IMR-90 (cell line): ENCODE data around the gene LCA5.
"Not testable (repeated sequence)": the region's sequence is repeated elsewhere in the genome, so short reads cannot be mapped to it uniquely, and the experiment has no call there.

Experiments used
- BHLHE40 ChIP-seq: fragments of 150-350 bp; IDR thresholded peaks from 2 replicates; pipeline ENCODE4 v1.6.1; 2016; ENCODE audit warnings: mild to moderate bottlenecking, low read depth, low read length
- CTCF ChIP-seq: conservative IDR thresholded peaks from 2 replicates; pipeline ENCODE4 v1.5.1; 2012; ENCODE audit warnings: mild to moderate bottlenecking, low read depth, low read length, improper control_type of control experiment
- FOS ChIP-seq: fragments of 150-350 bp; IDR thresholded peaks from 2 replicates; pipeline ENCODE4 v1.6.1; 2016; ENCODE audit warnings: low read depth, low read length
- MAFK ChIP-seq: IDR thresholded peaks from 2 replicates; pipeline ENCODE4 v1.6.1; 2012; ENCODE audit warnings: low read depth, low read length, improper control_type of control experiment
- MAZ ChIP-seq: IDR thresholded peaks from 2 replicates; pipeline ENCODE4 v1.6.1; 2012; ENCODE audit warnings: low read depth, mild to moderate bottlenecking, low read length, improper control_type of control experiment, moderate library complexity, borderline replicate concordance
- MXI1 ChIP-seq: IDR thresholded peaks from 2 replicates; pipeline ENCODE4 v1.6.1; 2012; ENCODE audit warnings: low read depth, mild to moderate bottlenecking, low read length, moderate library complexity, borderline replicate concordance
- NFE2L2 ChIP-seq: fragments of 150-350 bp; IDR thresholded peaks from 2 replicates; pipeline ENCODE4 v1.6.1; 2016; ENCODE audit warnings: low read depth, mild to moderate bottlenecking, low read length
- POLR2A ChIP-seq: IDR thresholded peaks from 2 replicates; pipeline ENCODE4 v1.6.1; 2012; ENCODE audit warnings: mild to moderate bottlenecking, low read depth, low read length
- RAD21 ChIP-seq: IDR thresholded peaks from 2 replicates; pipeline ENCODE4 v1.6.1; 2012; ENCODE audit warnings: low read length, improper control_type of control experiment
- RCOR1 ChIP-seq: IDR thresholded peaks from 2 replicates; pipeline ENCODE4 v1.6.1; 2012; ENCODE audit warnings: mild to moderate bottlenecking, low read length, improper control_type of control experiment; ENCODE audit not compliant: insufficient replicate concordance
- SMC3 ChIP-seq: fragments of 150-350 bp; IDR thresholded peaks from 2 replicates; pipeline ENCODE4 v1.6.1; 2016; ENCODE audit warnings: low read depth, mild to moderate bottlenecking, antibody characterized with exemption, low read length, moderate library complexity

GRCh38 chr6:79443876-79444275 lies 93.4 kb downstream of the LCA5 start:
- TF ChIP-seq POLR2A, CTCF, MAFK, BHLHE40, MXI1, MAZ, FOS, RAD21, RCOR1, NFE2L2, SMC3: not testable (repeated sequence)
